Brain microvascular endothelial cell (primary cell): ENCODE results near the gene C19orf38.
"Not testable (repeated sequence)": the region's sequence is repeated elsewhere in the genome, so short reads cannot be mapped to it uniquely, and the experiment has no call there.

Source experiments
- DNase-seq: peaks from one replicate; pipeline ENCODE4 v3.0.0-alpha.2; 2020
- H3K27ac ChIP-seq: fragments of 250-450 bp; sonication (Bioruptor Pico); 2 replicates; pipeline ENCODE4 v1.5.1; 2020; ENCODE audit warnings: mild to moderate bottlenecking, moderate library complexity
- H3K27me3 ChIP-seq: fragments of 250-450 bp; sonication (Bioruptor Pico); replicated peaks from 2 replicates; pipeline ENCODE4 v1.5.1; 2020; ENCODE audit warnings: mild to moderate bottlenecking
- H3K36me3 ChIP-seq: fragments of 250-450 bp; sonication (Bioruptor Pico); replicated peaks from 2 replicates; pipeline ENCODE4 v1.5.1; 2020; ENCODE audit warnings: mild to moderate bottlenecking
- H3K4me3 ChIP-seq: 2 replicates; pipeline ENCODE4 v1.5.1; 2011; ENCODE audit warnings: low read depth, mild to moderate bottlenecking, control low read depth, low read length, moderate library complexity
- in situ Hi-C: cut with HindIII; loops from 2 replicates; pipeline ENCODE4 v1.10.0; 2017; ENCODE audit warnings: low sequenced_read_pairs, low pct_ligation_motif_present
- TF ChIP-seq, protein P1 (sequence below): IDR thresholded peaks from 2 replicates; pipeline ENCODE4 v1.5.1; 2011; ENCODE audit warnings: low read depth, mild to moderate bottlenecking, moderate library complexity, low read length, control low read depth, inconsistent platforms; ENCODE audit errors: missing control alignments

The C19orf38 gene

DNA sequence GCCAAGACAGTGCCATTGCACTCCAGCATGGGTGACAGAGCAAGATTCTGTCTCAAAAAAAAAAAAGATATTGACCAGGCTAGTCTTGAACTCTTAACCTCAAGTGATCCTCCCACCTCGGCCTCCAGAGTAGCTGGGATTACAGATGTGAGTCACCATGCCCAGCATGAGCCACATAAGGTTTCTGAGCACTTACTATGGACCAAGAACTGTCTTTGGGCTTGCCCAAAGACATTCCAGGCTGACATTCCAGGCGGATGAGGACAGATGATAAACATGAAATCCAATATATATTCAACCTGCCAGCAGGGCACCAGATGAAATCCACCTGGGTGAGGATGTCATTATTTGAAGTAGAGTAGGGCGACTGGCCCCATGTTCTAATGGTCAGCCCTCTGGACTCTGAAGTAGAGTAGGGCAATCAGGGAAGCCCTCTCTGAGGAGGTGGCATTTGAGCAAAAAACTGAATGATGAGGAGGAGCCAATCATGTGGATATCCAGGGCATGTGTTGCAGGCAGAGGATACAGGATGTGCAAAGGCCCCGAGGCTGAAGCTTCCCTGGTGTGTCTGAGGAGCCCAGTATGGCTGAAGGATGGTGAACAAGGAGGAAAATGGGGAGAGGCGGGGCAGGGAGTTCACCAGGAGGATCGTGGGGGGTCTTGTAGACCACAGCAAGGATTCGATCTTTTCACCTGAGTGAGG lies 4.0 kb downstream of the C19orf38 start:
- in situ Hi-C loops: no loop called here
- H3K27me3 ChIP-seq: no peaks in the 10 kb centered on the region

DNA sequence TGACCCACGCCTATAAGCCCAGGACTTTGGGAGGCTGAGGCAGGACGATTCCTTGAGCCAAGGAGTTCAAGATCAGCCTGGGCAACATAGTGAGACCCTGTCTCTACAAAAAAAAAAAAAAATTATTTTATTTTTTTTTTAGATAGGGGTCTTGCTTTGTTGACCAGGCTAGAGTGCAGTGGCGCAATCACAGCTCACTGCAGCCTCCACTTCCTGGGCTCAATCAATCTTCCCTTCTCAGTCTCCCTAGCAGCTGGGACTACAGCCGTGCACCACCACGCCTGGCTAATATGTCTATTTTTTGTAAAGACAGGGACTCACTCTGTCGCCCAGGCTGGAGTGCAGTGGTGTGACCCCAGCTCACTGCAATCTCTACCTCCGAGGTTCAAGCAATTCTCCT lies 4.7 kb downstream of the C19orf38 start:
- Histone ChIP-seq H3K27me3 (no peaks in the 10 kb centered on the region), H3K27ac (no peak overlapping the region), H3K4me3 (no peak overlapping the region), H3K36me3 (no peaks in the 10 kb centered on the region)
- DNase-seq: no peak
- in situ Hi-C loops: no loop called here
- TF ChIP-seq, protein P1, sequence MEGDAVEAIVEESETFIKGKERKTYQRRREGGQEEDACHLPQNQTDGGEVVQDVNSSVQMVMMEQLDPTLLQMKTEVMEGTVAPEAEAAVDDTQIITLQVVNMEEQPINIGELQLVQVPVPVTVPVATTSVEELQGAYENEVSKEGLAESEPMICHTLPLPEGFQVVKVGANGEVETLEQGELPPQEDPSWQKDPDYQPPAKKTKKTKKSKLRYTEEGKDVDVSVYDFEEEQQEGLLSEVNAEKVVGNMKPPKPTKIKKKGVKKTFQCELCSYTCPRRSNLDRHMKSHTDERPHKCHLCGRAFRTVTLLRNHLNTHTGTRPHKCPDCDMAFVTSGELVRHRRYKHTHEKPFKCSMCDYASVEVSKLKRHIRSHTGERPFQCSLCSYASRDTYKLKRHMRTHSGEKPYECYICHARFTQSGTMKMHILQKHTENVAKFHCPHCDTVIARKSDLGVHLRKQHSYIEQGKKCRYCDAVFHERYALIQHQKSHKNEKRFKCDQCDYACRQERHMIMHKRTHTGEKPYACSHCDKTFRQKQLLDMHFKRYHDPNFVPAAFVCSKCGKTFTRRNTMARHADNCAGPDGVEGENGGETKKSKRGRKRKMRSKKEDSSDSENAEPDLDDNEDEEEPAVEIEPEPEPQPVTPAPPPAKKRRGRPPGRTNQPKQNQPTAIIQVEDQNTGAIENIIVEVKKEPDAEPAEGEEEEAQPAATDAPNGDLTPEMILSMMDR: no peak

More for the DNA sequence above, 4.0 kb downstream of the C19orf38 start:
- Histone ChIP-seq H3K27ac (no peak overlapping the region), H3K36me3 (no peaks in the 10 kb centered on the region), H3K4me3 (no peak overlapping the region)
- peak; percentile 51 for DNase-seq
- TF ChIP-seq, protein P1: no peak

DNA sequence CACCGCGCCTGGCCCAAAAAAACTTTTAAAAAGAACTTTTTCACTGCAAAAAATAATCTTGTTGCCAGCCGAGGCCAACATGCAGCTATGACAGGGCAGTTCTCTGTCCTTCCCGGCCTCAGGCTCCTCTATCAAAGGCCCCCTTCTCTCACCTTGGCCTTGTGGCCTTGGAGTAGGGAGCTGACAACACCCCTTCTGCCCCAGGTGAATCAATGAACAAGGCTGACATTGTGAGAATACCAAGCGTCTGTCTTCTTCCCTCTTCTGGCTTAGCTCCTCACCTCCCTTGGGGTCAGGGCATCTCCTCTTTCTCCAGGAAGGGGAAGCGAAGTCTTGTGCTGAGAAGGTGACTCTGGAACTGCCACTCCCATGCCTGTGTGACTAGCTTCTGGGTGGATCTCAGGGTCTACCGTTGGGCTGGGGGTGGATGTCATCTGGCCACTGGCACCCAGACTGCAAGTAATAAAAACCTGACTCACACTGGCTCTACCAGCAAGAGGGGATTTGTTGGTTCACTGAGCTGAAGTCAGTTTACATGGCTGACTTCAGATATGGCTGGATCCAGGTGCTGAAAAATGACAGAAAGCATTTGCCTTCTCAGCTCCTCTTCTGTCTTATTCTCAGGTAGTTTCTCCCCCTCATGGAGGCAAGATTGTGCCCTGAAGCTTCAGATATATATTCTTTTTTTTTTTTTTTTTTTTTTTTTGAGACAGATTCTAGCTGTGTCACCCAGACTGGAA lies 6.3 kb downstream of the C19orf38 start:
- TF ChIP-seq, protein P1: no peak
- H3K4me3 ChIP-seq: no peak overlapping the region
- no peak for DNase-seq
- H3K27me3 ChIP-seq: no peaks in the 10 kb centered on the region
- in situ Hi-C loops: no loop called here
- H3K27ac ChIP-seq: no peak overlapping the region
- no peaks in the 10 kb centered on the region for H3K36me3 ChIP-seq

DNA sequence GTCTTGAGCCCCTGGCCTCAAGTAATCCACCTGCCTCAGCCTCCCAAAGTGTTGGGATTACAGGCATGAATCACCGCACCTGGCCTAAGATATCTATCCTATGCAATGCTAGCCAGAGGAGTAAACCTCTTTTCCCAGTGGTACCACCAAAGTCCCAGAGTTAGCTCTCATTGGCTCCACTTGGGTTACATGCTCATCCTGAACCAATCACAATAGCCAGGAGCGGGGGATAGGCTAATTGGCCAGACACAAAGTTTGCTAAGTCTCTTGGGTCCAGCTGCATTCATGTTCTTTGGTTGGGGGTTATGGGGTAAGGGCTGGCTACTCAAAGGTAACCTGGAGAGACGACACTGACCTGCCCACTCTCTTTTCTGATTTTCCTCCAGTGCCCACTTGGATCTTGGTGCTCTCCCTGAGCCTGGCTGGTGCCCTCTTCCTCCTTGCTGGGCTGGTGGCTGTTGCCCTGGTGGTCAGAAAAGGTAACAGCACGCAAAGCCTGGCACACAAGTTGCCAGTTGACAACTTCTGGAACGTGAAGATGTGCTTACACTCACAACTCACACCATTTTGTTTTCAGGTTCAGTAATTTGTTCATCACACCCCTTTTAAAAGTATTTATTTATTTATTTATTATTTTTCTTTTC lies 7.8 kb downstream of the C19orf38 start:
- in situ Hi-C loops: no loop called here
- DNase-seq: no peak
- no peaks in the 10 kb centered on the region for H3K36me3 ChIP-seq
- TF ChIP-seq, protein P1: peak; percentile 73
- no peaks in the 10 kb centered on the region for H3K27me3 ChIP-seq
- H3K27ac ChIP-seq: no peak overlapping the region
- no peak overlapping the region for H3K4me3 ChIP-seq

DNA sequence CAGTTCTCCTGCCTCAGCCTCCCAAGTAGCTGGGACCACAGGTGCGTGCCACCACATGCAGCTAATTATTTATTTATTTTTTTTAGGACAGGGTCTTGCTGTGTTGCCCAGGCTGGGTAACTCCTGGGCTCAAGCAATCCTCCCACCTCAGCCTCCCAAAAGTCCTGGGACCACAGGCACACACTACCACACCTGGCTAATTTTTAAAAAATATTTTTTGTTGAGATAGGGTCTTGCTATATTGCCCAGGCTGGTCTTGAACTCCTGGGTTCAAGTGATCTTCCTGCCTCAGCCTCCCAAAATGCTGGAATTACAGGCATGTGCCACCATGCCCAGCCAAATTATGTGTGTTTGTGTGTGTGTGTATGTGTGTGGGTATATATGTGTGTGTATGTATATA lies 8.7 kb downstream of the C19orf38 start:
- in situ Hi-C loops, DNase-seq, H3K36me3 ChIP-seq, H3K27me3 ChIP-seq, H3K27ac ChIP-seq, H3K4me3 ChIP-seq: not testable (repeated sequence)

DNA sequence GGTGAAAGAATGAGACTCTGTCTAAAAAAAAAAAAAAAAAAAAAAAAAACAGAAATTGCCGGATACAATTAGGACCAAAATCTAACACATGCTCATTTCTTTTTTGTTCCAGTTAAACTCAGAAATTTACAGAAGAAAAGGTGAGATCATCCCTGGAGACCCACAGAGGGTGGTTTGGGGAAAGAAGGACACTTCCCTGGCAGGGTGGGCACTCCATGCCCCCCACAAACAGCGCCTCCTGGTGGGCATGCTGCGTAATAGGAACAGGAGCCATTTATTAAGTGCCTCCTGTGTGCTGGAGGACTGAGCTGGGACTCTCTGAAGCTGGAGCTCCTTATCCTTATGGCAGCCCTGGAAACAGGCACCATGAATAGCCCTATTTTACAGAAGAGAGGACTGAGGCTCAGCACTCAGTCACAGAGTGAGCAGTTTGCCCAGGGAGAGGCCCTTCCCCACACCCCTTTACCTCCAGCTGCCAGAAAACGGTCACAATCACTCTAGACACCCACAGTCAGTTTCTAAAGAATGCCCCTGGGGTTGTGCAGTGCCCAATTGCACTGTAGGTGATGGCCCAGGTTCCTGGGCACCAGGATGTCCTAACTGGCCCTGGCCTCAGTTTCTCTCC lies 10.1 kb downstream of the C19orf38 start:
- no peak overlapping the region for H3K27ac ChIP-seq
- no peaks in the 10 kb centered on the region for H3K27me3 ChIP-seq
- no peak overlapping the region for H3K4me3 ChIP-seq
- in situ Hi-C loops: no loop called here
- no peaks in the 10 kb centered on the region for H3K36me3 ChIP-seq
- TF ChIP-seq, protein P1: peak; percentile 93
- DNase-seq: no peak
